Measurements from ENCODE around the gene ARHGAP32. TPM values are rescaled to one million over a fixed set of nuclear protein-coding genes. Genes with fewer than 3 reads are reported as not detected.

Gene ARHGAP32
- total and polyA plus RNA-seq, 8 donors, result 15.2 to 19.8 (median 17.1) TPM

DNA sequence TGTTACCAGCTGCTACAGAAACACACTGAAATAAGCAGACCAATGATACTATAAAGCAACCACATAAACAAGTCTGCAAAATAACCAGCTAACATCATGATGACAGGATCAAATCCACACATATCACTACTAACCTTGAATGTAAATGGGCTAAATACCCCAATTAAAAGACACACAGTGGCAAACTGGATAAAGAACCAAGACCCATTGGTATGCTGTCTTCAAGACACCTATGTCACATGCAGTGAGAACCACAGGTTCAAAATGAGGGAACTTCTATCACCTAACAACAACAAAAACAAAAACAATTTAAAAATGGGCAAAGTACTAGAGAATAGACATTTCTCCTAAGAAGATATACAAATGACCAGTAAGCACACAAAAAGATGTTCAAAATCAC, 89.9 kb downstream of the ARHGAP32 start:
- intact Hi-C loops (cut with DNase I), result no loop called here
- Histone ChIP-seq H3K4me1 (no peaks in the 10 kb centered on the region), H3K27ac (no peak overlapping the region), H3K36me3 (no peaks in the 10 kb centered on the region), H3K4me3 (no peak overlapping the region), H3K27me3 (no peaks in the 10 kb centered on the region), H3K9me3 (peaks cover 0 to 45% of the 10 kb centered on the region in 2 donors)
- ATAC-seq, result no peak
- DNase-seq, result no peak
- no peak for TF ChIP-seq CTCF (IDR thresholded peaks at IDR 0.05)

GRCh38 chr11:129093283-129093682, 98.8 kb downstream of the ARHGAP32 start:
- Histone ChIP-seq H3K9me3 (peaks cover 0 to 11% of the 10 kb centered on the region in 2 donors), H3K36me3 (no peaks in the 10 kb centered on the region), H3K4me1 (no peaks in the 10 kb centered on the region), H3K27me3 (no peaks in the 10 kb centered on the region), H3K4me3 (no peak overlapping the region), H3K27ac (no peak overlapping the region)
- DNase-seq, result no peak
- intact Hi-C loops (cut with DNase I), result no loop called here
- ATAC-seq, result no peak
- no peak for TF ChIP-seq CTCF (IDR thresholded peaks at IDR 0.05)

DNA sequence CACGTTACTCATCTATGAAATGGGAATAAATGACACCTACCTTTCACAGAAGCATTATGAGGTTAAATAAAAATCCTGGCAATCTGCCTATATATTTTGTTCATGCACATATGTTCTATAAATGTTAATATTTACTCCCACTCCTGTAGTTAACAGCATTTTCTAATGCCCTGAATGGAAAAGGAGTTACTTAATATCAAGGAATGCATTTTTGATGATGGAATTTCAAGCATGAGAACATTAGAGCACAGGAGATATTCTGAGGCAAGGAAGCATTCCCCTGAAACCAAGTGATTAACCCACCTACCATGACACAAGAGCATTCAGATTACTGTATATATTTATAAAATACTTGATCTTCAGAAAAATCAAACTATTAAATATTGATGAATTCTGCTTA, 102.1 kb downstream of the ARHGAP32 start:
- H3K9me3 ChIP-seq, result peaks cover 0 to 3% of the 10 kb centered on the region in 2 donors
- ATAC-seq (no peak), DNase-seq (no peak)
- no peak for TF ChIP-seq CTCF (IDR thresholded peaks at IDR 0.05)
- no peaks in the 10 kb centered on the region for H3K4me1 ChIP-seq
- H3K27me3 ChIP-seq, result no peaks in the 10 kb centered on the region
- H3K4me3 ChIP-seq, result no peak overlapping the region
- intact Hi-C loops (cut with DNase I), result no loop called here
- H3K27ac ChIP-seq, result no peak overlapping the region
- H3K36me3 ChIP-seq, result no peaks in the 10 kb centered on the region

DNA sequence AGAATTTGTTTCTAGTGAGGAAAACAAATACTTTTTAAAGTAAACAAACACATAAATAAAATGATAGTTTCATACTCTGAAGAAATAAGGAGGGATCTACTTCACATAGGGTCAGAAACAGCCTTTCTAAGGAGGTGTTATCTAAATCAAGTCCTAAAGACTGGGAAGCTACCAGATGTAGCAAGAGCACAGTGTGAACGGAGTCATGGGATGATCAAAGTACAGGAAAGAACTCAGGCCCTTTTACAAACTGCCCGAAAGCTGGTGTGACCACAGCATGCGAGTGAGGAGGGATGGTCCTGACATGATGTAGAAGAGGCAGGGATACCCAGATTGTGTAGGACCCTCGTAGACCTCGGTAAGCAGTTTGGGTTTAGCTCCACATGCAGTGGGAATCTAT, 102.8 kb downstream of the ARHGAP32 start:
- no peaks in the 10 kb centered on the region for H3K27me3 ChIP-seq
- H3K9me3 ChIP-seq, result peaks cover 3 to 11% of the 10 kb centered on the region in 2 donors
- no peak overlapping the region for H3K27ac ChIP-seq
- ATAC-seq (no peak), DNase-seq (no peak)
- intact Hi-C loops (cut with DNase I), result no loop called here
- no peak overlapping the region for H3K4me3 ChIP-seq
- no peaks in the 10 kb centered on the region for H3K4me1 ChIP-seq
- no peak for TF ChIP-seq CTCF (IDR thresholded peaks at IDR 0.05)
- no peaks in the 10 kb centered on the region for H3K36me3 ChIP-seq

DNA sequence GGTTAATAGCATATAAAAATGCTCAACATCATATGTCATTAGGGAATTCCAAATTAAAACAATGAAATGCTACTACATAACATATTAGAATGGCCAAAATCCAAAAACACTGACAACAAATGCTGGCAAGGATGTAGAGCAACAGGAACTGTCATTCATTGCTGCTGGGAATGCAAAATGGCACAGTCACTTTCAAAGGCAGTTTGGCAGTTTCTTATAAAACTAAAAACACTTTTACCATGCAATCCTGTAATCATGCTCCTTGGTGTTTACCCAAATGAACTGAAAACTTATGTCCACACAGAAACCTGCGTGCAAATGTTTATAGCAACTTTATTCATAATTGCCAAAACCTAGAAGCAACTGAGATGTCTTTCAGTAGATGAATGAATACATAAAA, 105.1 kb downstream of the ARHGAP32 start:
- Histone ChIP-seq H3K4me3 (no peak overlapping the region), H3K4me1 (no peaks in the 10 kb centered on the region), H3K36me3 (no peaks in the 10 kb centered on the region), H3K9me3 (peaks cover 9 to 29% of the 10 kb centered on the region in 2 donors), H3K27ac (no peak overlapping the region), H3K27me3 (no peaks in the 10 kb centered on the region)
- intact Hi-C loops (cut with DNase I), result no loop called here
- no peak for DNase-seq
- TF ChIP-seq CTCF (IDR thresholded peaks at IDR 0.05), result no peak
- no peak for ATAC-seq
